ENCODE results near the gene CORO2A.

- TF ChIP-seq, protein P1, sequence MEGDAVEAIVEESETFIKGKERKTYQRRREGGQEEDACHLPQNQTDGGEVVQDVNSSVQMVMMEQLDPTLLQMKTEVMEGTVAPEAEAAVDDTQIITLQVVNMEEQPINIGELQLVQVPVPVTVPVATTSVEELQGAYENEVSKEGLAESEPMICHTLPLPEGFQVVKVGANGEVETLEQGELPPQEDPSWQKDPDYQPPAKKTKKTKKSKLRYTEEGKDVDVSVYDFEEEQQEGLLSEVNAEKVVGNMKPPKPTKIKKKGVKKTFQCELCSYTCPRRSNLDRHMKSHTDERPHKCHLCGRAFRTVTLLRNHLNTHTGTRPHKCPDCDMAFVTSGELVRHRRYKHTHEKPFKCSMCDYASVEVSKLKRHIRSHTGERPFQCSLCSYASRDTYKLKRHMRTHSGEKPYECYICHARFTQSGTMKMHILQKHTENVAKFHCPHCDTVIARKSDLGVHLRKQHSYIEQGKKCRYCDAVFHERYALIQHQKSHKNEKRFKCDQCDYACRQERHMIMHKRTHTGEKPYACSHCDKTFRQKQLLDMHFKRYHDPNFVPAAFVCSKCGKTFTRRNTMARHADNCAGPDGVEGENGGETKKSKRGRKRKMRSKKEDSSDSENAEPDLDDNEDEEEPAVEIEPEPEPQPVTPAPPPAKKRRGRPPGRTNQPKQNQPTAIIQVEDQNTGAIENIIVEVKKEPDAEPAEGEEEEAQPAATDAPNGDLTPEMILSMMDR (IDR thresholded peaks at IDR 0.05), result no peak
- no peak for TF ChIP-seq POLR2A (IDR thresholded peaks at IDR 0.05)
These were observed 98.1 kb downstream of the CORO2A start for GRCh38 chr9:98094316-98094715.

Data from prostate gland (tissue), 2 donors.